IMR-90 (cell line): ENCODE measurements around the gene ACTR1A. TPM values are rescaled to one million over a fixed set of nuclear protein-coding genes. Genes with fewer than 3 reads are reported as not detected.

Experiments used
- ATAC-seq: fragments of 200-7000 bp; cut with Tn5 transposase; 2 replicates; pipeline ENCODE4 v1.9.1; 2020; ENCODE audit warnings: low read depth, mild to moderate bottlenecking, moderate library complexity
- BruUV-seq: library from RNA; stranded (reverse); fragments of 400-500 nt; replicated peaks from 2 replicates; lab custom pipeline; 2021; lab: Mats Ljungman, UMichigan
- CTCF ChIA-PET: fragments of 300-600 bp; formaldehyde crosslinking; extraction: SDS; loops from one replicate; lab custom pipeline; 2021; ENCODE audit warnings: antibody characterized with exemption; lab: Yijun Ruan, JAX
- POLR2A ChIA-PET: fragments of 300-600 bp; sonication (Branson Sonifier 250); formaldehyde crosslinking; loops from one replicate; lab custom pipeline; 2022; ENCODE audit warnings: antibody characterized with exemption; ENCODE audit not compliant: unreplicated experiment; lab: Charles Lee
- DNase-seq: peaks from one replicate; pipeline ENCODE4 v3.0.0; 2013
- H2AFZ ChIP-seq: replicated peaks from 2 replicates; pipeline ENCODE3; 2013; ENCODE audit warnings: low read length, mild to moderate bottlenecking; ENCODE audit not compliant: poor library complexity
- H2AK5ac ChIP-seq: 2 replicates; pipeline ENCODE4 v1.6.1; 2013; ENCODE audit warnings: low read depth, low read length, inconsistent platforms
- H2AK9ac ChIP-seq: replicated peaks from 2 replicates; pipeline ENCODE3; 2013; ENCODE audit warnings: mild to moderate bottlenecking, low read depth, low read length, moderate library complexity; ENCODE audit not compliant: poor library complexity
- H2BK120ac ChIP-seq: 2 replicates; pipeline ENCODE4 v1.6.1; 2013; ENCODE audit warnings: low read depth, low read length, inconsistent platforms
- H2BK15ac ChIP-seq: 3 replicates; pipeline ENCODE4 v1.6.1; 2013; ENCODE audit warnings: low read depth, low read length, inconsistent platforms
- H2BK20ac ChIP-seq: 2 replicates; pipeline ENCODE4 v1.6.1; 2013; ENCODE audit warnings: low read depth, mild to moderate bottlenecking, inconsistent platforms, low read length, moderate library complexity
- H2BK5ac ChIP-seq: 2 replicates; pipeline ENCODE4 v1.6.1; 2013; ENCODE audit warnings: mild to moderate bottlenecking, low read depth, low read length, inconsistent platforms; ENCODE audit not compliant: poor library complexity, severe bottlenecking
- H3K14ac ChIP-seq: replicated peaks from 2 replicates; pipeline ENCODE4 v1.6.1; 2013; ENCODE audit warnings: low read depth, low read length, inconsistent platforms
- H3K18ac ChIP-seq: 2 replicates; pipeline ENCODE4 v1.6.1; 2013; ENCODE audit warnings: low read depth, low read length, control low read depth
- H3K23ac ChIP-seq: 2 replicates; pipeline ENCODE4 v1.6.1; 2013; ENCODE audit warnings: low read depth, low read length, inconsistent platforms
- H3K27ac ChIP-seq: 2 replicates; pipeline ENCODE4 v1.5.1; 2013; ENCODE audit warnings: mild to moderate bottlenecking, control low read depth, low read length; ENCODE audit not compliant: insufficient read depth
- H3K27me3 ChIP-seq: 2 replicates; pipeline ENCODE4 v1.6.1; 2013; ENCODE audit warnings: low read length; ENCODE audit not compliant: control insufficient read depth, insufficient read depth
- H3K36me3 ChIP-seq: 2 replicates; pipeline ENCODE4 v1.6.1; 2013; ENCODE audit warnings: low read length, mixed read lengths; ENCODE audit not compliant: control insufficient read depth, insufficient read depth
- H3K4ac ChIP-seq: 2 replicates; pipeline ENCODE4 v1.6.1; 2013; ENCODE audit warnings: low read depth, low read length, inconsistent platforms
- H3K4me1 ChIP-seq: 2 replicates; pipeline ENCODE4 v1.6.1; 2013; ENCODE audit warnings: low read length, mixed read lengths; ENCODE audit not compliant: control insufficient read depth, insufficient read depth
- H3K4me2 ChIP-seq: 2 replicates; pipeline ENCODE4 v1.6.1; 2013; ENCODE audit warnings: low read depth, mild to moderate bottlenecking, control low read depth, low read length, moderate library complexity
- H3K4me3 ChIP-seq: 2 replicates; pipeline ENCODE4 v1.5.1; 2013; ENCODE audit warnings: low read depth, mild to moderate bottlenecking, control low read depth, low read length, moderate library complexity; ENCODE audit not compliant: insufficient read depth
- H3K56ac ChIP-seq: 2 replicates; pipeline ENCODE4 v1.6.1; 2013; ENCODE audit warnings: low read length, inconsistent platforms; ENCODE audit not compliant: insufficient read depth; ENCODE audit errors: extremely low read depth
- H3K79me1 ChIP-seq, 2 experiments: 2 replicates each; pipeline ENCODE4 v1.6.1; 2013; ENCODE audit warnings: low read length in 2 of 2, inconsistent platforms in 1 of 2, low read depth in 1 of 2
- H3K9ac ChIP-seq: 2 replicates; pipeline ENCODE4 v1.6.1; 2013; ENCODE audit warnings: low read depth, low read length, control low read depth
- H3K9me1 ChIP-seq: 2 replicates; pipeline ENCODE4 v1.6.1; 2013; ENCODE audit warnings: low read length, inconsistent platforms; ENCODE audit not compliant: insufficient read depth
- H3K9me3 ChIP-seq: 2 replicates; pipeline ENCODE4 v1.6.1; 2013; ENCODE audit warnings: low read length; ENCODE audit not compliant: control insufficient read depth, insufficient read depth
- H4K20me1 ChIP-seq: 2 replicates; pipeline ENCODE4 v1.6.1; 2013; ENCODE audit warnings: low read length, inconsistent platforms; ENCODE audit not compliant: insufficient read depth
- H4K5ac ChIP-seq: 2 replicates; pipeline ENCODE4 v1.6.1; 2013; ENCODE audit warnings: mild to moderate bottlenecking, low read depth, low read length, control low read depth
- H4K8ac ChIP-seq, 2 experiments: 2 replicates each; pipeline ENCODE4 v1.6.1; 2013; ENCODE audit warnings: low read depth in 2 of 2, low read length in 2 of 2, control low read depth in 1 of 2, inconsistent platforms in 1 of 2
- H4K91ac ChIP-seq: 2 replicates; pipeline ENCODE4 v1.6.1; 2013; ENCODE audit warnings: low read depth, low read length, inconsistent platforms; ENCODE audit not compliant: insufficient read depth
- BHLHE40 ChIP-seq: fragments of 150-350 bp; IDR thresholded peaks from 2 replicates; pipeline ENCODE4 v1.6.1; 2016; ENCODE audit warnings: mild to moderate bottlenecking, low read depth, low read length
- CEBPB ChIP-seq: IDR thresholded peaks from 2 replicates; pipeline ENCODE4 v1.6.1; 2012; ENCODE audit warnings: low read depth, low read length, improper control_type of control experiment
- MAFK ChIP-seq: IDR thresholded peaks from 2 replicates; pipeline ENCODE4 v1.6.1; 2012; ENCODE audit warnings: low read depth, low read length, improper control_type of control experiment
- MAZ ChIP-seq: IDR thresholded peaks from 2 replicates; pipeline ENCODE4 v1.6.1; 2012; ENCODE audit warnings: low read depth, mild to moderate bottlenecking, low read length, improper control_type of control experiment, moderate library complexity, borderline replicate concordance
- SMC3 ChIP-seq: fragments of 150-350 bp; IDR thresholded peaks from 2 replicates; pipeline ENCODE4 v1.6.1; 2016; ENCODE audit warnings: low read depth, mild to moderate bottlenecking, antibody characterized with exemption, low read length, moderate library complexity
- WGBS, 2 experiments: methylation state at CpG; one replicate each; pipeline versions ENCODE4 v1.1.5 to v1.1.7; 2013; ENCODE audit warnings: missing lambda C conversion rate in 2 of 2; ENCODE audit not compliant: insufficient read length in 1 of 2; ENCODE audit errors: extremely low coverage in 2 of 2; 5-methylcytosine and 5-hydroxymethylcytosine counted together
- dilution Hi-C: fragments of 300-500 bp; cut with HindIII; formaldehyde crosslinking; loops from one replicate; pipeline ENCODE4 v1.14.3; 2018; ENCODE audit warnings: low sequenced_read_pairs; ENCODE audit not compliant: unreplicated experiment
- in situ Hi-C: fragments of 300-500 bp; cut with MboI; formaldehyde crosslinking; loops from 3 replicates; pipeline ENCODE4 v1.14.3; 2019; ENCODE audit warnings: low sequenced_read_pairs, inconsistent platforms, mixed read lengths
- intact Hi-C: fragments of 100-400 bp; cut with micrococcal nuclease; formaldehyde crosslinking; loops from 2 replicates; pipeline ENCODE4 v1.10.0; 2022
- polyA plus RNA-seq, 3 experiments: library from polyadenylated mRNA; depleted of rRNA; stranded (reverse); fragments of >200 nt; gene quantifications; 2 replicates each; pipeline ENCODE4 v1.2.3, GENCODE V29; 2012; ENCODE audit warnings: low replicate concordance in 1 of 3
- total RNA-seq: library from RNA; depleted of rRNA; stranded (reverse); fragments of >200 nt; gene quantifications from 2 replicates; pipeline ENCODE4 v1.2.3, GENCODE V29; 2012
- TF ChIP-seq, protein P1 (sequence below): fragments of 150-350 bp; IDR thresholded peaks from 2 replicates; pipeline ENCODE4 v1.6.1; 2016; ENCODE audit warnings: low read depth, mild to moderate bottlenecking, low read length, moderate library complexity, borderline replicate concordance
- TF ChIP-seq, protein P2 (sequence below): fragments of 150-350 bp; IDR thresholded peaks from 2 replicates; pipeline ENCODE4 v1.6.1; 2017; ENCODE audit warnings: mild to moderate bottlenecking, antibody characterized with exemption, low read length, low read depth

Gene ACTR1A
- total and polyA plus RNA-seq, 2 of the 4 experiments (the other 2 are of a cell fraction) = 142 to 157 TPM

DNA sequence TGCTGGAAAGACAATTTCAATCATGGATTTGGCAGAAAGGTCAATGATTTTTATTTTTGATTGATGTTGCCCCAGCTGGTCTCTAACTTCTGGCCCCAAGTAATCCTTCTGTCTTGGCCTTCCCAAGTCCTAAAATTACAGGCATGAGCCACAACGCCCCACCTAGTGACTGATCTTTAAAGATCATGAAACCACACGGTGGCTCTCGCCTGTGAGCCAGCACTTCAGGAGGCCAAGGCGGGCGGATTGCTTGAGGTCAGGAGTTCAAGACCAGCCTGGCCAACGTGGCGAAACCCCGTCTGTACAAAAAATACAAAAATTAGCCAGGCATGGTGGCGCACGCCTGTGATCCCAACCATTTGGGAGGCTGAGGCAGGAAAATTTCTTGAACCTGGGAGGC lies 38.5 kb downstream of the ACTR1A start:
- Histone ChIP-seq H3K27me3 (peaks cover 16% of the 10 kb centered on the region), H4K20me1 (no peaks in the 10 kb centered on the region), H3K56ac (no peak overlapping the region), H2BK5ac (no peak overlapping the region), H3K4me2 (no peak overlapping the region), H4K5ac (no peak overlapping the region), H3K27ac (no peak overlapping the region), H3K23ac (no peak overlapping the region), H4K91ac (no peak overlapping the region), H3K18ac (no peak overlapping the region), H3K9me1 (peaks cover 3% of the 10 kb centered on the region), H2AK9ac (no peak overlapping the region), H3K79me1 (no peaks in the 10 kb centered on the region), H3K36me3 (no peaks in the 10 kb centered on the region), H2AK5ac (no peak overlapping the region), H3K9ac (no peak overlapping the region), H3K4ac (no peak overlapping the region), H2BK20ac (no peak overlapping the region), H4K8ac (no peak overlapping the region), H2AFZ (no peak overlapping the region), H3K4me1 (peaks cover 8% of the 10 kb centered on the region), H3K9me3 (no peaks in the 10 kb centered on the region), H2BK120ac (no peak overlapping the region), H3K4me3 (no peak overlapping the region), H3K14ac (no peak overlapping the region), H2BK15ac (no peak overlapping the region)
- no peak for DNase-seq
- no peak for ATAC-seq
- no peak for TF ChIP-seq BHLHE40
- TF ChIP-seq SMC3 = no peak
- no peak for TF ChIP-seq CEBPB
- TF ChIP-seq MAZ = no peak
- TF ChIP-seq MAFK = no peak
- TF ChIP-seq, protein P1, sequence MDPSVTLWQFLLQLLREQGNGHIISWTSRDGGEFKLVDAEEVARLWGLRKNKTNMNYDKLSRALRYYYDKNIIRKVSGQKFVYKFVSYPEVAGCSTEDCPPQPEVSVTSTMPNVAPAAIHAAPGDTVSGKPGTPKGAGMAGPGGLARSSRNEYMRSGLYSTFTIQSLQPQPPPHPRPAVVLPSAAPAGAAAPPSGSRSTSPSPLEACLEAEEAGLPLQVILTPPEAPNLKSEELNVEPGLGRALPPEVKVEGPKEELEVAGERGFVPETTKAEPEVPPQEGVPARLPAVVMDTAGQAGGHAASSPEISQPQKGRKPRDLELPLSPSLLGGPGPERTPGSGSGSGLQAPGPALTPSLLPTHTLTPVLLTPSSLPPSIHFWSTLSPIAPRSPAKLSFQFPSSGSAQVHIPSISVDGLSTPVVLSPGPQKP = no peak
- TF ChIP-seq, protein P2, sequence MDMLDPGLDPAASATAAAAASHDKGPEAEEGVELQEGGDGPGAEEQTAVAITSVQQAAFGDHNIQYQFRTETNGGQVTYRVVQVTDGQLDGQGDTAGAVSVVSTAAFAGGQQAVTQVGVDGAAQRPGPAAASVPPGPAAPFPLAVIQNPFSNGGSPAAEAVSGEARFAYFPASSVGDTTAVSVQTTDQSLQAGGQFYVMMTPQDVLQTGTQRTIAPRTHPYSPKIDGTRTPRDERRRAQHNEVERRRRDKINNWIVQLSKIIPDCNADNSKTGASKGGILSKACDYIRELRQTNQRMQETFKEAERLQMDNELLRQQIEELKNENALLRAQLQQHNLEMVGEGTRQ = no peak
- ChIA-PET CTCF (no interaction called here), POLR2A (no interaction called here)
- intact Hi-C loops (no loop called here), in situ Hi-C loops (no loop called here), dilution Hi-C loops (no loop called here)
- WGBS, 2 experiments = 88% methylated on average over 7 of the region's 10 CpGs; no CpG with 5 or more reads in 1 of the 2 experiments
- BruUV-seq = no TSS peak
